GM12892 (cell line): Measurements from ENCODE around the gene YY1AP1.

Experiments used
- POLR2A ChIP-seq: IDR thresholded peaks from 2 replicates; pipeline ENCODE4 v1.6.1; 2011; ENCODE audit warnings: low read depth, low read length, control low read depth
- POLR2AphosphoS5 ChIP-seq: IDR thresholded peaks from 2 replicates; pipeline ENCODE4 v1.6.1; 2011; ENCODE audit warnings: low read depth, low read length, control low read depth
- TAF1 ChIP-seq: IDR thresholded peaks from 2 replicates; pipeline ENCODE4 v1.6.1; 2011; ENCODE audit warnings: low read depth, mild to moderate bottlenecking, control low read depth, low read length, borderline replicate concordance

DNA sequence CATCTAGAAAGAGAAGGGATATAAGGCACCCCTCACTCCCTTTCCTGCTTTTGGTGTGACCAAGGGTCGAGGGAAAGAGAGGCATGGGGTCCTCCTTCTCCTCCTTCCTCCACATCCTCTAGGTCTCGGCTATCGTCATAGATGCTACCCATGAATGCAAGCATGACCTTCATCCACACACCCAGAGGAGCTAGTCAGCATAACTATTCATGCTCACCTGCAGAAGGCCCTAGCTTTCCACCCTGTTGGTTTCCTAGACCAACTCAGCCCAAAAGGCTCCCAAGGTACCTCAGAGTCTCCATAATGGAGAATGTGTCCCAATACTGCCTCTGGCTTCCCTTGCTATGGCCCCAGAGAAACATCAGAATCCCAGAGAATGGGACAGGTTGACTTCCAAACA lies 45.3 kb downstream of the YY1AP1 start:
- TF ChIP-seq POLR2A, result no peak
- TF ChIP-seq POLR2AphosphoS5, result no peak
- no peak for TF ChIP-seq TAF1
